CD4-positive, CD25-positive, alpha-beta regulatory T cell (primary cell): ENCODE data around the gene MBD3L1. TPM values are rescaled to one million over a fixed set of nuclear protein-coding genes. Genes with fewer than 3 reads are reported as not detected.
A peak's percentile ranks its signal among the peaks of the same experiment; 100 is the strongest.

Source experiments
- ATAC-seq, 2 donors: fragments of 150-1000 bp; cut with Tn5 transposase; one replicate each; pipeline ENCODE4 v1.10.0; 2021; ENCODE audit warnings: low read depth in 2 of 2, moderate number of reproducible peaks in 2 of 2, moderate library complexity in 1 of 2
- DNase-seq, 3 donors: peaks; one replicate each; pipeline versions ENCODE4 v3.0.0 to v3.0.0-alpha.2; 2012 to 2022; ENCODE audit warnings: mixed read lengths in 1 of 3
- H3K27ac ChIP-seq: one replicate; pipeline ENCODE4 v1.7.0; 2013; ENCODE audit warnings: mild to moderate bottlenecking, low read length; ENCODE audit not compliant: insufficient read depth, poor library complexity, severe bottlenecking
- H3K27me3 ChIP-seq: one replicate; pipeline ENCODE4 v1.7.0; 2013; ENCODE audit warnings: low read length; ENCODE audit not compliant: control insufficient read depth, insufficient read depth
- H3K36me3 ChIP-seq: one replicate; pipeline ENCODE4 v1.7.0; 2013; ENCODE audit warnings: mild to moderate bottlenecking, low read length, moderate library complexity; ENCODE audit not compliant: control insufficient read depth, insufficient read depth
- H3K4me1 ChIP-seq: 2 replicates; pipeline ENCODE4 v1.7.0; 2013; ENCODE audit warnings: mild to moderate bottlenecking, low read length; ENCODE audit not compliant: insufficient read depth, control insufficient read depth, poor library complexity, severe bottlenecking
- H3K4me3 ChIP-seq: one replicate; pipeline ENCODE4 v1.7.0; 2013; ENCODE audit warnings: low read depth, mild to moderate bottlenecking, low read length, moderate library complexity
- H3K9me3 ChIP-seq, 2 experiments: 1 replicate in 1 of 2; 2 replicates in 1 of 2; pipeline ENCODE4 v1.7.0; 2013; ENCODE audit warnings: low read length in 2 of 2, mild to moderate bottlenecking in 1 of 2, moderate library complexity in 1 of 2; ENCODE audit not compliant: control insufficient read depth in 2 of 2
- H3K27ac Mint-ChIP-seq, 3 donors: one replicate each; pipeline ENCODE4 v1.8.0; 2020 to 2022; ENCODE audit warnings: mild to moderate bottlenecking in 3 of 3, mixed read lengths in 3 of 3, moderate library complexity in 2 of 3
- H3K27me3 Mint-ChIP-seq: one replicate; pipeline ENCODE4 v1.8.0; 2022; ENCODE audit warnings: mild to moderate bottlenecking, mixed read lengths
- H3K36me3 Mint-ChIP-seq: one replicate; pipeline ENCODE4 v1.8.0; 2020; ENCODE audit warnings: mixed read lengths
- H3K4me1 Mint-ChIP-seq, 4 donors: one replicate each; pipeline ENCODE4 v1.8.0; 2020 to 2022; ENCODE audit warnings: mixed read lengths in 4 of 4, mild to moderate bottlenecking in 1 of 4
- H3K4me3 Mint-ChIP-seq, 4 donors: one replicate each; pipeline ENCODE4 v1.8.0; 2020 to 2022; ENCODE audit warnings: mild to moderate bottlenecking in 4 of 4, mixed read lengths in 4 of 4, moderate library complexity in 3 of 4
- H3K9me3 Mint-ChIP-seq, 7 donors: one replicate each; pipeline ENCODE4 v1.8.0; 2020 to 2022; ENCODE audit warnings: mixed read lengths in 7 of 7, mild to moderate bottlenecking in 3 of 7, moderate library complexity in 2 of 7
- polyA plus RNA-seq, 4 donors: library from polyadenylated mRNA; unstranded; fragments of 300-500 nt; fragmentation: Illumina TruSeq; gene quantifications; one replicate each; pipeline ENCODE4 v1.2.3, GENCODE V29; 2021
- total RNA-seq: library from RNA; stranded (reverse); gene quantifications from one replicate; pipeline ENCODE4 v1.2.3, GENCODE V29; 2022

The MBD3L1 gene
- not detected for total RNA-seq
- polyA plus RNA-seq: not detected

DNA sequence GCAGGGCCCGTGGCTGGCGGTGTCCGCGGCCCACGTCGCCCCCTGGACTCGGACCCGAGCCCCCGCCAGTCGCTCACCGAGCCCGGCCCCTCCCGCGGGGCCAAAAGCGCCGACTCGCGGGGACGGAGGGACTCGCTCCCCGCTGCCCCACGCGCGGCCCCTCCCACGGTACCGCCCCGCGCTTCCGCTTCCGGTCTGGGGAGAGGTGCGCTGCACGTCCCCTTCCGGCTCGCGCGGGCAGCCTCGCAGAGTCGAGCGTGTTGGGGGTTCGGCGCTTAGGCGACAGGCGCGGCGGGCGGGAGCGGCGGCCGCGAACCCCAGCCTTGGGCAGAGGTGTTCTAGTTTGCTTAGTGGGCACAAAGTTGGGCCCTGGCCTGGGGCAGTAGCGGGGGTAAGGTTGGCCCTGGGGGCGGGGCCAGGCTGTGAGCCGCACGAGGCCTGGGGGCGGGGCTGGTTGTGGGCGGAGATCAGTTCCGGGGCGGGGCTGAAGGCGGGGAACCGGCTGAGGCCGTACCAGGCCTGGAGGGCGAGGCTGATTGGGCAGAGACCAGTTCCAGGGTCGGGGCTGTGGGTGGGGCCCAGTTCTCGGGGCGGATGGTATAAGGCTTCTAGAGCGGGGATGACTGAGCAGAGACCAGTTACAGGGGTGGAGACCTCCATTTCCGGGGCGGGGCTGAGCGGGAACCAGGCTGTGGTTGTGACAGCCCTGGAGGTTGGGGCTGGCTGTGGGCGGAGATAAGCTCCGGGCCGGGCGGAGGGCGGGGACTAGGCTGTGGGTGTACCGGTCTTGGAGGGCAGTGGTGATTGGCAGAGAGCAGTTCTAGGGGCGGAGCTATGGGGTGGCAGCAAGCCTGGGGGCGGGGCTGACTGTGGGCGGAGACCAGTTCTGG, at the start of gene MBD3L1, which contains the start of gene ZNF558:
MBD3L1 (plus strand) TSS at position 246 of the 890 bp plus-strand sequence. CDS start 10,302 bp downstream, outside the sequence.
ZNF558 (minus strand) TSS at position 173 of the 890 bp plus-strand sequence. CDS start 9,645 bp downstream, outside the sequence.
- Mint-ChIP-seq H3K27me3 (peaks cover 6% of the 10 kb centered on the region), H3K9me3 (peaks cover 0 to 5% (median 0%) of the 10 kb centered on the region in 7 donors), H3K36me3 (peaks cover 9% of the 10 kb centered on the region), H3K4me1 (peaks cover 0 to 34% (median 19%) of the 10 kb centered on the region in 4 donors), H3K4me3 (peak within 1 kb of the TSS; percentile 90 to 98 (median 95)), H3K27ac (peak within 1 kb of the TSS; percentile 96 to 98 (median 97))
- peak; percentile 88 to 90 for ATAC-seq
- Histone ChIP-seq H3K4me1 (peaks cover 11% of the 10 kb centered on the region), H3K4me3 (peak within 1 kb of the TSS; percentile 78), H3K9me3 (no peaks in the 10 kb centered on the region), H3K27ac (peak within 1 kb of the TSS; percentile 93), H3K36me3 (peaks cover 3% of the 10 kb centered on the region), H3K27me3 (no peaks in the 10 kb centered on the region)
- peak; percentile 97 to 99 (median 98) for DNase-seq

- H3K4me1 ChIP-seq: no peaks in the 10 kb centered on the region
- no peak for DNase-seq
- no peak for ATAC-seq
- H3K27ac ChIP-seq: no peak overlapping the region
- no peaks in the 10 kb centered on the region for H3K27me3 ChIP-seq
- Mint-ChIP-seq H3K27me3 (no peaks in the 10 kb centered on the region), H3K4me1 (no peaks in the 10 kb centered on the region), H3K9me3 (peaks cover 0 to 18% (median 6%) of the 10 kb centered on the region in 7 donors), H3K27ac (no peak overlapping the region), H3K4me3 (no peak overlapping the region), H3K36me3 (no peaks in the 10 kb centered on the region)
- H3K4me3 ChIP-seq: no peak overlapping the region
- no peaks in the 10 kb centered on the region for H3K36me3 ChIP-seq
- peaks cover 6 to 15% of the 10 kb centered on the region in 2 experiments for H3K9me3 ChIP-seq
Observed at GRCh38 chr19:8794823-8795222, 37.4 kb upstream of the MBD3L1 start.

DNA sequence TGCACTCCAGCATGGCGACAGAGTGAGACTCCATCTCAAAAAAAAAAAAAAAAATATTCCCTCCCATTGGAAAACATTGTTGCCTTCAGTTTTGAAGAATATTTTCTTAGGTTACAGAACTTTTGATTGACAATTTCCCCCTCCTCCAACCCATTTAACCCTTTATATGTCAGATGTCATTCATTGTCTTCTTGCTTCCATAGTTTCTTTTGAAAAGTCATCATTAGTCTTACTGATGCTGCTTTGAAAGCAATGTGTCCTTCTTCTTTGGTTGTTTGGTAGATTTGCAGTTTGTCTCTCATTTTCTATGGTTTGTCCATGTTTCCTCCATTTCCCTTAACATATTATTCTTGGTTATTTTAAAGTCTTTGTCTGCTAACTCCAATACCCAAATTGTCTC, 25.5 kb upstream of the MBD3L1 start:
- Mint-ChIP-seq H3K36me3 (peaks cover 40% of the 10 kb centered on the region), H3K27ac (peak overlapping the region in 1 of 3 donors; percentile 14)
- H3K4me3 ChIP-seq: no peak overlapping the region

DNA sequence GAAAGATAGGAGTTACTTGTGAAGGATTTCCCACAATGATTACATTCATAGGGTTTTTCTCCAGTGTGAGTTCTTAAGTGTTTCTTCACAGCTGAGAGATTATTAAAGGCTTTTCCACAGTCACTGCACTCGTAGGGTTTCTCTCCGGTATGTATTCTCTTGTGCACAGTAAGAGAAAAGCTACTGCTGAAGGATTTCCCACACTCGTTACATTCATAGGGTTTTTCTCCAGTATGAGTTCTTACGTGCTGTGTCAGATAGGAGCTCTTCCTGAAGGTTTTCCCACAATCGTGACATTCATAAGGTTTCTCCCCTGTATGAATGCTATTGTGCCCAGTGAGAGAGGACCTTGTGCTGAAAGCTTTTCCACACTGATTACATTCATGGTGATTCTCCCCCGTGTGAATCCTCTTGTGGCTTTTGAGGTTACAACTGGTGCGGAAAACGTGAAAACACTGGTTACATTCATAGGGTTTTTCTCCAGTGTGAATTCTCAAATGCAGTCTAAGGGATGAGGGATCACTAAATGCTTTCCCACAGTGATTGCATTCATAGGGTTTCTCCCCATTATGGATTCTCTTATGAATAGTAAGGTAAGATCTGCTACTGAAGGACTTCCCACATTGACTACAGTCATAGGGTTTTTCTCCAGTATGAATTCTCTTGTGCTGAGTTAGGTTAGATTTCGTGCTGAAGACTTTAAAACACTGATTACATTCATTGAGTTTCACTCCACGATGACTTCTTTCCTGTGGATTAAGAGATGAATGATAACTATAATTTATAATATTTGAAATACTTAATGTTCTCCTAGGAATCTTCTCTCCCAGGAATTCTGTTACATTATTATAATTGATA, 20.6 kb upstream of the MBD3L1 start:
- Mint-ChIP-seq H3K27me3 (no peaks in the 10 kb centered on the region), H3K4me3 (no peak overlapping the region), H3K9me3 (peaks cover 3 to 83% (median 44%) of the 10 kb centered on the region in 7 donors), H3K4me1 (peaks cover 0 to 7% (median 0%) of the 10 kb centered on the region in 4 donors), H3K36me3 (peaks cover 71% of the 10 kb centered on the region), H3K27ac (no peak overlapping the region)
- H3K27me3 ChIP-seq: no peaks in the 10 kb centered on the region
- ATAC-seq (no peak), DNase-seq (no peak)
- H3K27ac ChIP-seq: no peak overlapping the region
- peaks cover 91 to 99% of the 10 kb centered on the region in 2 experiments for H3K9me3 ChIP-seq
- H3K4me1 ChIP-seq: no peaks in the 10 kb centered on the region
- H3K4me3 ChIP-seq: peak overlapping the region; percentile 2
- peaks cover 71% of the 10 kb centered on the region for H3K36me3 ChIP-seq

More for the DNA sequence above, 25.5 kb upstream of the MBD3L1 start:
- DNase-seq (no peak), ATAC-seq (no peak)
- Histone ChIP-seq H3K27me3 (no peaks in the 10 kb centered on the region), H3K36me3 (peaks cover 26% of the 10 kb centered on the region), H3K27ac (no peak overlapping the region), H3K9me3 (peaks cover 61 to 82% of the 10 kb centered on the region in 2 experiments), H3K4me1 (no peaks in the 10 kb centered on the region)
- Mint-ChIP-seq H3K9me3 (peaks cover 4 to 66% (median 34%) of the 10 kb centered on the region in 7 donors), H3K4me1 (no peaks in the 10 kb centered on the region), H3K27me3 (no peaks in the 10 kb centered on the region), H3K4me3 (no peak overlapping the region)

DNA sequence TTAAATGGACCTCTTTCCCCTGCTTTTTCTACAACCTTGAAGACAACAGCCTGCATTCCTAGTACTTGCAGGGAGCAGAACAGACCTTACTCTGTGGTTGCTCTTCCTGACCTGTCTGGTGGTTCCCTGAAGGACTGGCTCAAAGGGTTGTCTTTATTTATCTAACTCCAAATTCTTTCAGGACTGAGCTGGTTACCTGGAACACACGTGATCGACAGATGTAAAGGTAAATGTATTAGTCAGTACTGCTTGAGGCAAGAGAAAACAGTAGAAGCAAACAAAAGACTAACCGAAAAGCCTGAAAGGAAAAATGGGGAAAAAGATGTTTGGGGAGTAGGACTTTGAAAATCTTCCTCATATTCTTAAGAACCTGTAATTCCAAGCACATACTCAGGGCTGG, 18.0 kb upstream of the MBD3L1 start:
- Histone ChIP-seq H3K36me3 (peaks cover 82% of the 10 kb centered on the region), H3K27ac (no peak overlapping the region), H3K27me3 (no peaks in the 10 kb centered on the region), H3K4me1 (no peaks in the 10 kb centered on the region), H3K4me3 (no peak overlapping the region), H3K9me3 (peaks cover 89 to 90% of the 10 kb centered on the region in 2 experiments)
- Mint-ChIP-seq H3K4me3 (no peak overlapping the region), H3K4me1 (peaks cover 0 to 12% (median 0%) of the 10 kb centered on the region in 4 donors), H3K27me3 (no peaks in the 10 kb centered on the region), H3K36me3 (peaks cover 82% of the 10 kb centered on the region), H3K9me3 (peaks cover 0 to 90% (median 41%) of the 10 kb centered on the region in 7 donors), H3K27ac (no peak overlapping the region)
- no peak for DNase-seq
- ATAC-seq: no peak

- H3K36me3 Mint-ChIP-seq: peaks cover 97% of the 10 kb centered on the region
Observed at GRCh38 chr19:8815780-8816179, 16.4 kb upstream of the MBD3L1 start.

GRCh38 chr19:8820234-8820633, 11.9 kb upstream of the MBD3L1 start:
- Mint-ChIP-seq H3K36me3 (peaks cover 90% of the 10 kb centered on the region), H3K4me1 (peaks cover 3 to 8% (median 4%) of the 10 kb centered on the region in 4 donors), H3K27me3 (no peaks in the 10 kb centered on the region), H3K9me3 (peaks cover 1 to 55% (median 23%) of the 10 kb centered on the region in 7 donors), H3K27ac (no peak overlapping the region), H3K4me3 (no peak overlapping the region)
- no peak for DNase-seq
- no peak overlapping the region for H3K27ac ChIP-seq
- ATAC-seq: no peak
- no peaks in the 10 kb centered on the region for H3K27me3 ChIP-seq
- no peak overlapping the region for H3K4me3 ChIP-seq
- no peaks in the 10 kb centered on the region for H3K4me1 ChIP-seq
- peaks cover 90% of the 10 kb centered on the region for H3K36me3 ChIP-seq
- peaks cover 37 to 41% of the 10 kb centered on the region in 2 experiments for H3K9me3 ChIP-seq

More at GRCh38 chr19:8815780-8816179, 16.4 kb upstream of the MBD3L1 start:
- ATAC-seq (no peak), DNase-seq (no peak)
- Histone ChIP-seq H3K27ac (no peak overlapping the region), H3K27me3 (no peaks in the 10 kb centered on the region), H3K9me3 (peaks cover 78 to 85% of the 10 kb centered on the region in 2 experiments), H3K36me3 (peaks cover 95% of the 10 kb centered on the region), H3K4me3 (no peak overlapping the region), H3K4me1 (no peaks in the 10 kb centered on the region)
- peaks cover 0 to 12% (median under 1%) of the 10 kb centered on the region in 4 donors for H3K4me1 Mint-ChIP-seq
- no peak overlapping the region for H3K4me3 Mint-ChIP-seq
- no peak overlapping the region for H3K27ac Mint-ChIP-seq
- H3K9me3 Mint-ChIP-seq: peaks cover 1 to 94% (median 36%) of the 10 kb centered on the region in 7 donors
- no peaks in the 10 kb centered on the region for H3K27me3 Mint-ChIP-seq
